K562 (cell line): ENCODE results near the gene RAD52. TPM values are rescaled to one million over a fixed set of nuclear protein-coding genes. Genes with fewer than 3 reads are reported as not detected.

Source experiments
- ATAC-seq: fragments of 200-7000 bp; cut with Tn5 transposase; 3 replicates; pipeline ENCODE4 v1.9.1; 2020; ENCODE audit warnings: moderate library complexity
- BruUV-seq: library from RNA; stranded (reverse); fragments of 400-500 nt; replicated peaks from 2 replicates; lab custom pipeline; 2021; lab: Mats Ljungman, UMichigan
- CTCF ChIA-PET: fragments of 300-600 bp; formaldehyde crosslinking; extraction: SDS; loops from one replicate; lab custom pipeline; 2021; ENCODE audit warnings: low intra/inter-chr PET ratio; lab: Yijun Ruan, JAX
- POLR2A ChIA-PET: fragments of 300-600, 350-650 bp; sonication (Branson Sonifier 250); formaldehyde crosslinking; extraction: SDS; loops from one replicate; lab custom pipeline; 2021; ENCODE audit warnings: antibody characterized with exemption, inconsistent platforms; lab: Yijun Ruan, JAX
- DNase-seq, 4 experiments: peaks; one replicate each; pipeline versions ENCODE4 v3.0.0 to v3.0.0-alpha.2; 2011 to 2018; ENCODE audit warnings: low spot score in 3 of 4, mixed read lengths in 3 of 4; ENCODE audit errors: extremely low read depth in 1 of 4
- FAIRE-seq: peaks from 2 replicates; lab custom pipeline; 2011; peaks lifted over from hg19 to GRCh38; lab: Jason Lieb, UNC
- H2AFZ ChIP-seq: 2 replicates; pipeline ENCODE4 v1.6.0; 2011; ENCODE audit warnings: low read depth, low read length, control low read depth, inconsistent platforms
- H3K27ac ChIP-seq: fragments of 200-600 bp; 3 replicates; pipeline ENCODE4 v1.8.0; 2011; ENCODE audit warnings: low read depth, mild to moderate bottlenecking, control low read depth, inconsistent platforms, low read length, moderate library complexity, mixed read lengths; ENCODE audit errors: extremely low read depth
- H3K27me3 ChIP-seq, 2 experiments: fragments of 300-600 bp in 1 of 2; 2 replicates in 1 of 2; 3 replicates in 1 of 2; pipeline versions ENCODE4 v1.6.0 to v1.8.0; 2011; ENCODE audit warnings: inconsistent platforms in 2 of 2, low read length in 2 of 2, mild to moderate bottlenecking in 1 of 2, mixed read lengths in 1 of 2, moderate library complexity in 1 of 2; ENCODE audit not compliant: control insufficient read depth in 2 of 2, insufficient read depth in 2 of 2
- H3K36me3 ChIP-seq: fragments of 300-600 bp; 3 replicates; pipeline ENCODE4 v1.8.0; 2011; ENCODE audit warnings: mild to moderate bottlenecking, low read length, inconsistent platforms; ENCODE audit not compliant: control insufficient read depth, insufficient read depth
- H3K4me1 ChIP-seq, 2 experiments: fragments of 200-600 bp in 1 of 2; replicated peaks in 1 of 2; 2 replicates in 1 of 2; 3 replicates in 1 of 2; pipeline versions ENCODE4 v1.5.1 to v1.8.0; 2011; ENCODE audit warnings: inconsistent platforms in 2 of 2, low read length in 2 of 2, mild to moderate bottlenecking in 1 of 2, mixed read lengths in 1 of 2, moderate library complexity in 1 of 2; ENCODE audit not compliant: control insufficient read depth in 2 of 2, insufficient read depth in 2 of 2
- H3K4me2 ChIP-seq: 2 replicates; pipeline ENCODE4 v1.6.1; 2011; ENCODE audit warnings: low read length, control low read depth, inconsistent platforms, mixed read lengths; ENCODE audit not compliant: insufficient read depth
- H3K4me3 ChIP-seq: fragments of 200-600 bp; sonication (generic), shearing (Covaris generic); 2 replicates; pipeline ENCODE4 v1.5.1; 2016; ENCODE audit warnings: control low read depth, inconsistent platforms
- H3K79me2 ChIP-seq: fragments of 200-600 bp; 3 replicates; pipeline ENCODE4 v1.8.0; 2011; ENCODE audit warnings: low read length, inconsistent platforms; ENCODE audit not compliant: control insufficient read depth, insufficient read depth
- H3K9ac ChIP-seq, 2 experiments: 2 replicates each; pipeline versions ENCODE4 v1.6.0 to v1.6.1; 2011; ENCODE audit warnings: low read depth in 2 of 2, low read length in 2 of 2, control low read depth in 1 of 2, inconsistent platforms in 1 of 2, mild to moderate bottlenecking in 1 of 2, mixed read lengths in 1 of 2; ENCODE audit not compliant: insufficient read depth in 1 of 2
- H3K9me1 ChIP-seq: one replicate; pipeline ENCODE4 v1.6.0; 2011; ENCODE audit warnings: inconsistent platforms, mild to moderate bottlenecking, low read length, moderate library complexity; ENCODE audit not compliant: control insufficient read depth, insufficient read depth
- H3K9me3 ChIP-seq: replicated peaks from 2 replicates; pipeline ENCODE4 v1.5.1; 2011; ENCODE audit warnings: low read depth, low read length, inconsistent platforms; ENCODE audit not compliant: control insufficient read depth, insufficient read depth
- H4K20me1 ChIP-seq: replicated peaks from 2 replicates; pipeline ENCODE4 v1.6.1; 2011; ENCODE audit warnings: low read length, inconsistent platforms, mixed read lengths; ENCODE audit not compliant: control insufficient read depth, insufficient read depth
- NFIC ChIP-seq: fragments of 450-650 bp; IDR thresholded peaks from 2 replicates; pipeline ENCODE4 v1.6.1; 2017; ENCODE audit warnings: mild to moderate bottlenecking, inconsistent platforms
- RBM39 ChIP-seq: fragments of 200-400 bp; formaldehyde crosslinking; optimal IDR thresholded peaks from 2 replicates; pipeline ENCODE3; 2018; ENCODE audit warnings: low read depth, low read length
- ZMIZ1 ChIP-seq, 2 experiments: fragments of 150-350 bp in 1 of 2; IDR thresholded peaks; 2 replicates each; pipeline ENCODE4 v1.6.1; 2012 to 2016; ENCODE audit warnings: low read depth in 2 of 2, low read length in 2 of 2, mild to moderate bottlenecking in 1 of 2, moderate library complexity in 1 of 2
- WGBS: fragments of 100-300 bp; shearing (Covaris generic); methylation state at CpG from one replicate; pipeline ENCODE4 v1.1.6; 2016; ENCODE audit warnings: low coverage, mixed read lengths; ENCODE audit not compliant: insufficient coverage; ENCODE audit errors: missing lambda C conversion rate; 5-methylcytosine and 5-hydroxymethylcytosine counted together
- in situ Hi-C: fragments of 300-500 bp; cut with MboI; formaldehyde crosslinking; loops from 4 replicates; pipeline ENCODE4 v1.15.0; 2018; ENCODE audit warnings: inconsistent platforms, mixed read lengths
- intact Hi-C: fragments of 100-400 bp; cut with micrococcal nuclease; formaldehyde crosslinking; loops from 2 replicates; pipeline ENCODE4 v1.14.2; 2022
- polyA plus RNA-seq, 8 experiments: library from polyadenylated mRNA; depleted of rRNA in 4 of 8; stranded (reverse) in 5 of 8; unstranded in 3 of 8; fragments of >200 nt; fragmentation: Nextera tagmentation in 2 of 8; fragmentation: Illumina TruSeq in 1 of 8; extraction: Ambion mirVana in 2 of 8; extraction: Trizol in 1 of 8; gene quantifications; 2 replicates each; pipeline versions ENCODE4 v1.2.1 to v1.2.3, GENCODE V29; 2011 to 2014; ENCODE audit warnings: inconsistent platforms in 1 of 8, missing spikeins in 1 of 8
- total RNA-seq, 7 experiments: library from RNA; depleted of rRNA in 6 of 7; stranded (reverse); fragments of >200 nt in 6 of 7; fragmentation: Illumina TruSeq in 2 of 7; extraction: Trizol in 2 of 7; gene quantifications; 2 replicates each; pipeline versions ENCODE4 v1.2.1 to v1.2.3, GENCODE V29; 2011 to 2021; ENCODE audit warnings: low replicate concordance in 1 of 7
- TF ChIP-seq, protein P1 (sequence below): sonication (generic); formaldehyde crosslinking; IDR thresholded peaks from 2 replicates; pipeline ENCODE4 v1.8.1; 2023; ENCODE audit warnings: mild to moderate bottlenecking, missing genetic modification reagents

RAD52 gene
- total and polyA plus RNA-seq, 9 of the 15 experiments (the other 6 are each of a cell fraction or from before 2014, with no cell fraction given), result 1.3 to 15.9 (median 9.3) TPM

GRCh38 chr12:989751-990660, 40.5 kb upstream of the RAD52 start:
- BruUV-seq, result TSS peak; percentile 65
- no peaks in the 10 kb centered on the region for H3K9me3 ChIP-seq
- no peaks in the 10 kb centered on the region for H4K20me1 ChIP-seq
- FAIRE-seq (peak; percentile 56), ATAC-seq (peak; percentile 54), DNase-seq (peak in 3 of 4 experiments; percentile 17 to 57 (median 42))
- peak overlapping the region; percentile 98 for H3K27ac ChIP-seq
- no peaks in the 10 kb centered on the region for H3K9me1 ChIP-seq
- H3K36me3 ChIP-seq, result peaks cover 5% of the 10 kb centered on the region; the same call in 2 of the 3 replicates
- no peaks in the 10 kb centered on the region for H3K27me3 ChIP-seq
- under 1% methylated on average over 16 of the region's 40 CpGs for WGBS
- in situ Hi-C loops (no loop called here), intact Hi-C loops (no loop called here)
- peak overlapping the region; percentile 94 to 99 for H3K9ac ChIP-seq
- ChIA-PET CTCF (no interaction called here), POLR2A (interaction anchor here (0.6 to 1.3 kb wide), 3 partner anchors 41 to 708 kb away, joined by 3 to 4 read pairs (median 4); partner anchors contain the start of gene RAD52)
- H3K79me2 ChIP-seq, result peaks cover 43% of the 10 kb centered on the region
- H3K4me2 ChIP-seq, result peak overlapping the region; percentile 93
- peaks cover 7 to 20% of the 10 kb centered on the region in 2 experiments; a peak in 4 of 5 replicates for H3K4me1 ChIP-seq
- peak overlapping the region; percentile 96 for H2AFZ ChIP-seq
- H3K4me3 ChIP-seq, result peak overlapping the region; percentile 74
- TF ChIP-seq RBM39, result peak; percentile 67
- no peak for TF ChIP-seq NFIC
- TF ChIP-seq, protein P1, sequence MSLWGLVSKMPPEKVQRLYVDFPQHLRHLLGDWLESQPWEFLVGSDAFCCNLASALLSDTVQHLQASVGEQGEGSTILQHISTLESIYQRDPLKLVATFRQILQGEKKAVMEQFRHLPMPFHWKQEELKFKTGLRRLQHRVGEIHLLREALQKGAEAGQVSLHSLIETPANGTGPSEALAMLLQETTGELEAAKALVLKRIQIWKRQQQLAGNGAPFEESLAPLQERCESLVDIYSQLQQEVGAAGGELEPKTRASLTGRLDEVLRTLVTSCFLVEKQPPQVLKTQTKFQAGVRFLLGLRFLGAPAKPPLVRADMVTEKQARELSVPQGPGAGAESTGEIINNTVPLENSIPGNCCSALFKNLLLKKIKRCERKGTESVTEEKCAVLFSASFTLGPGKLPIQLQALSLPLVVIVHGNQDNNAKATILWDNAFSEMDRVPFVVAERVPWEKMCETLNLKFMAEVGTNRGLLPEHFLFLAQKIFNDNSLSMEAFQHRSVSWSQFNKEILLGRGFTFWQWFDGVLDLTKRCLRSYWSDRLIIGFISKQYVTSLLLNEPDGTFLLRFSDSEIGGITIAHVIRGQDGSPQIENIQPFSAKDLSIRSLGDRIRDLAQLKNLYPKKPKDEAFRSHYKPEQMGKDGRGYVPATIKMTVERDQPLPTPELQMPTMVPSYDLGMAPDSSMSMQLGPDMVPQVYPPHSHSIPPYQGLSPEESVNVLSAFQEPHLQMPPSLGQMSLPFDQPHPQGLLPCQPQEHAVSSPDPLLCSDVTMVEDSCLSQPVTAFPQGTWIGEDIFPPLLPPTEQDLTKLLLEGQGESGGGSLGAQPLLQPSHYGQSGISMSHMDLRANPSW, result no peak; the same call in 1 of the 2 replicates
- TF ChIP-seq ZMIZ1 (IDR thresholded peaks at IDR 0.05; ENCODE audit: low read depth in 2 of 2, low read length in 2 of 2), result no peak
